Measurements from ENCODE around the gene LEFTY2.
"Not testable (repeated sequence)": the region's sequence is repeated elsewhere in the genome, so short reads cannot be mapped to it uniquely, and the experiment has no call there.

Gene LEFTY2

GRCh38 chr1:225899044-225899925, 41.7 kb downstream of the LEFTY2 start:
- DNase-seq: no peak

- DNase-seq: no peak
Observed at GRCh38 chr1:225897595-225898514, 43.2 kb downstream of the LEFTY2 start.

GRCh38 chr1:225896937-225897549, 44.0 kb downstream of the LEFTY2 start:
- DNase-seq: peak; percentile 32

- DNase-seq: no peak
Observed at GRCh38 chr1:225896494-225896893, 44.5 kb downstream of the LEFTY2 start.

- DNase-seq: no peak
Observed at GRCh38 chr1:225892307-225892706, 48.7 kb downstream of the LEFTY2 start.

- no peak for DNase-seq
Observed at GRCh38 chr1:225891229-225891972, 49.6 kb downstream of the LEFTY2 start.

GRCh38 chr1:225890346-225891228, 50.4 kb downstream of the LEFTY2 start:
- DNase-seq: no peak

GRCh38 chr1:225889743-225890142, 51.3 kb downstream of the LEFTY2 start:
- no peak for DNase-seq

GRCh38 chr1:225888898-225889601, 52.0 kb downstream of the LEFTY2 start, which contains the start of gene LEFTY1:
Gene LEFTY1 (minus strand): TSS chr1:225889146. CDS start chr1:225889066, 80 bp downstream.
- no peak for DNase-seq

GRCh38 chr1:225888289-225888897, 52.6 kb downstream of the LEFTY2 start:
- DNase-seq: no peak

- DNase-seq: not testable (repeated sequence)
Observed at GRCh38 chr1:225887554-225888288, 53.3 kb downstream of the LEFTY2 start.

GRCh38 chr1:225887030-225887314, 54.0 kb downstream of the LEFTY2 start:
- DNase-seq: no peak
